Measurements from ENCODE around the gene MINDY4. TPM values are rescaled to one million over a fixed set of nuclear protein-coding genes. Genes with fewer than 3 reads are reported as not detected.

Gene MINDY4
- total RNA-seq, 6 experiments from 2014 or later, result 1.2 to 3.2 (median 2.3) TPM

DNA sequence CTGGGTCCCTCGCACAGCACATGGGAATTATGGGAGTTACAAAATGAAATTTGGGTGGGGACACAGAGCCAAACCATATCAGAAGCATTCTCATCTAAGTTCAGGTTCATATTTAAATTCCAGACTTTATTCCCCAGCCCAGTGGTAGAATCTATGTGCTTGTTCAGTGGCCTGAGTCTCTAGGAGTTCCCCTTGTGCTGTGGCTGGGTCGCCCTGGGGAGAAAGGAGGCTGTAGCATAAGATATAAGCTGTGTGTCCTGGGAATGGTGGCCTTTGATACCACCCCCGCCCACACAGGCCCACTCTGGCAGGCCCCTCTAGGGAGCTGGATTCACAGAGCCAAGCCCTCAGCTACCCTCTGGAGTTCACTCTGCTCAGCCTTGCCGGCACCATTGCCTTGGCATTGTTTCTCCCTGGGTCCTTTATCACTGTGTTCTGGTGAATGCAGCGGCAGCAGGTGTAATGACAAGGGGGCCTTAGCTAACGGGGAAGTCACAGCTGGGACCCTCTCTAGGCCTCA, 64.2 kb downstream of the MINDY4 start:
- DNase-seq, result no peak
- WGBS (ENCODE audit: insufficient coverage, low coverage, low lambda C conversion rate, missing lambda C conversion rate), result 100% methylated on average over 1 of the region's 6 CpGs

DNA sequence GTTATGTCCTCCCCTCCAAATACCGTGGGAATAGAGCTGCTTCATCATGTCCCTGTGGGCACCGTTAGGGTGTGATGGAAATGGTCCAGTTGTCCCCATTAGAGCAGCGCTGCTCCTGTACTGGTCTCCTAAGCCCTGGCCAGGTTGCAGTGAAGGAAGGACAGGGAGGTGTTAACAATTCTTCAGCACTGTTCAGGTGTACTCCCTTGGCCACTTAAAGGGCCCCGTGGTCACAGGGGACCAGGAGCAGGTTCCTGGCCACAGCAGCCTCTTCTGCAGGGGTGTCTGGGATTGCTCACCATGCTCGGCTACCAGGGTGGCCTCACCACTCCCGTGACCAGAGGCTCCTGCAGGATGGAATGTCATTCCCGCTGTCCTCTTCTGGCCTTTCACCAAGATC, 65.8 kb downstream of the MINDY4 start:
- 83% methylated on average over 1 of the region's 7 CpGs for WGBS (ENCODE audit: insufficient coverage, low coverage, low lambda C conversion rate, missing lambda C conversion rate)
- Histone ChIP-seq H3K27me3 (no peaks in the 10 kb centered on the region), H3K4me1 (no peaks in the 10 kb centered on the region), H3K9me3 (peaks cover 0 to 7% (median 0%) of the 10 kb centered on the region in 4 donors), H3K27ac (no peak overlapping the region), H3K4me3 (no peak overlapping the region), H3K36me3 (no peaks in the 10 kb centered on the region)
- intact Hi-C loops (cut with DNase I), result no loop called here
- no peak for ATAC-seq
- no peak for DNase-seq
- TF ChIP-seq, protein P1, sequence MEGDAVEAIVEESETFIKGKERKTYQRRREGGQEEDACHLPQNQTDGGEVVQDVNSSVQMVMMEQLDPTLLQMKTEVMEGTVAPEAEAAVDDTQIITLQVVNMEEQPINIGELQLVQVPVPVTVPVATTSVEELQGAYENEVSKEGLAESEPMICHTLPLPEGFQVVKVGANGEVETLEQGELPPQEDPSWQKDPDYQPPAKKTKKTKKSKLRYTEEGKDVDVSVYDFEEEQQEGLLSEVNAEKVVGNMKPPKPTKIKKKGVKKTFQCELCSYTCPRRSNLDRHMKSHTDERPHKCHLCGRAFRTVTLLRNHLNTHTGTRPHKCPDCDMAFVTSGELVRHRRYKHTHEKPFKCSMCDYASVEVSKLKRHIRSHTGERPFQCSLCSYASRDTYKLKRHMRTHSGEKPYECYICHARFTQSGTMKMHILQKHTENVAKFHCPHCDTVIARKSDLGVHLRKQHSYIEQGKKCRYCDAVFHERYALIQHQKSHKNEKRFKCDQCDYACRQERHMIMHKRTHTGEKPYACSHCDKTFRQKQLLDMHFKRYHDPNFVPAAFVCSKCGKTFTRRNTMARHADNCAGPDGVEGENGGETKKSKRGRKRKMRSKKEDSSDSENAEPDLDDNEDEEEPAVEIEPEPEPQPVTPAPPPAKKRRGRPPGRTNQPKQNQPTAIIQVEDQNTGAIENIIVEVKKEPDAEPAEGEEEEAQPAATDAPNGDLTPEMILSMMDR (IDR thresholded peaks at IDR 0.05), result no peak
- TF ChIP-seq POLR2A (IDR thresholded peaks at IDR 0.05), result no peak

More for the DNA sequence above, 64.2 kb downstream of the MINDY4 start:
- ATAC-seq, result no peak
- Histone ChIP-seq H3K4me3 (no peak overlapping the region), H3K4me1 (no peaks in the 10 kb centered on the region), H3K27ac (no peak overlapping the region), H3K9me3 (peaks cover 0 to 7% (median 0%) of the 10 kb centered on the region in 4 donors), H3K27me3 (no peaks in the 10 kb centered on the region), H3K36me3 (no peaks in the 10 kb centered on the region)
- intact Hi-C loops (cut with DNase I), result no loop called here
- TF ChIP-seq POLR2A (IDR thresholded peaks at IDR 0.05), result no peak
- TF ChIP-seq, protein P1 (IDR thresholded peaks at IDR 0.05), result no peak

DNA sequence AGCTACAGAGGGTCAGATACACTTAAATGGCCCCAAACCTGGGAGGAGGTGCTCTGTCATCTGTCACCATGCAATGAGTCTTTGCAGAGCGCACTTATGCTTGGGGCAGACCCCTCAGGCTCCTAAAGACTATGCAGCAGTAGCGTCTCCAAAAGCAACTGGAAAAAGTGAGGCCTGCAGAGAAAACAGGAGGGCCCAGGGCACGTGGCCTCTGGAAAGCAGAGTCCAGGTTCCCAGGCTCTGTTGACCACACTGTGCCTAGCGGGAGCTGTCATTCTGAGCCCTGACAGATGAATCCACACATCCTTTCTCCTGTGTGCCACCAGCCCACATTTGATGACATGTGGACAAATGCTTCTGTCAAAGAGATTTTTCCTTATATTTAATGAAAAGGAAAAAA, 66.4 kb downstream of the MINDY4 start:
- peaks cover 0 to 7% (median 0%) of the 10 kb centered on the region in 4 donors for H3K9me3 ChIP-seq
- no peaks in the 10 kb centered on the region for H3K4me1 ChIP-seq
- WGBS (ENCODE audit: insufficient coverage, low coverage, low lambda C conversion rate, missing lambda C conversion rate), result 90% methylated on average over 4 of the region's 4 CpGs
- ATAC-seq (no peak), DNase-seq (no peak)
- H3K27me3 ChIP-seq, result no peaks in the 10 kb centered on the region
- H3K27ac ChIP-seq, result no peak overlapping the region
- intact Hi-C loops (cut with DNase I), result no loop called here
- TF ChIP-seq, protein P1 (IDR thresholded peaks at IDR 0.05), result no peak
- TF ChIP-seq POLR2A (IDR thresholded peaks at IDR 0.05), result no peak
- no peak overlapping the region for H3K4me3 ChIP-seq
- H3K36me3 ChIP-seq, result no peaks in the 10 kb centered on the region

DNA sequence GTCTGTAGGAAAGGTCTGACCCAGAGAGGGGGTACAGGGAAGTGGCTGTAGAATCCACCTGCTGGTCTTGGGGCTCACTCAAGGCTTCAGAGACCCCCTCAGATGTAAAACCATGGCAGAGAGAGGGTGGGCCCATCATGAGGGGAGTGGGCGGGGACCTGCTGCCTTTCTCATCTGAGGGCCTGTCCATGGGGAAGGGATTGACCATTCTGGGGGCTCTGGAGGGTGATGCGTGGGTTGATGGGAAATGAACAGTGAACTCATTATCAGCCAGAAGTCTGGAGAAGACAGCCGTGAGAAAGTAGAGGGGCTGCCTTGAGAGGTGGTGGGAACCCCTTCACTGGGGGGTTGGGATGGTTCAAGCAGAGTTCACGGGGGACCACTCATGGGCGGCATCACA, 66.8 kb downstream of the MINDY4 start:
- no peaks in the 10 kb centered on the region for H3K27me3 ChIP-seq
- H3K36me3 ChIP-seq, result no peaks in the 10 kb centered on the region
- no peaks in the 10 kb centered on the region for H3K4me1 ChIP-seq
- no peak for DNase-seq
- 96% methylated on average over 4 of the region's 5 CpGs for WGBS (ENCODE audit: insufficient coverage, low coverage, low lambda C conversion rate, missing lambda C conversion rate)
- H3K9me3 ChIP-seq, result peaks cover 0 to 7% (median 0%) of the 10 kb centered on the region in 4 donors
- intact Hi-C loops (cut with DNase I), result no loop called here
- no peak overlapping the region for H3K4me3 ChIP-seq
- ATAC-seq, result no peak
- no peak overlapping the region for H3K27ac ChIP-seq
- TF ChIP-seq, protein P1 (IDR thresholded peaks at IDR 0.05), result no peak
- TF ChIP-seq POLR2A (IDR thresholded peaks at IDR 0.05), result no peak

Measured in right lobe of liver (tissue), 6 donors.